Right lobe of liver (tissue), 6 donors: Measurements from ENCODE around the gene RHBDL1. TPM values are rescaled to one million over a fixed set of nuclear protein-coding genes. Genes with fewer than 3 reads are reported as not detected.

Source experiments
- ATAC-seq, 4 donors: fragments of 200-7000 bp; cut with Tn5 transposase; one replicate each; pipeline ENCODE4 v1.9.1; 2020; ENCODE audit warnings: mild to moderate bottlenecking in 4 of 4, moderate library complexity in 4 of 4
- DNase-seq, 3 donors: peaks; one replicate each; pipeline ENCODE4 v3.0.0-alpha.2; 2020
- H3K27ac ChIP-seq, 3 donors: fragments of 200-600 bp; one replicate each; pipeline ENCODE4 v1.8.0; 2022
- H3K27me3 ChIP-seq, 2 donors: fragments of 200-600 bp; one replicate each; pipeline ENCODE4 v1.8.0; 2022
- H3K36me3 ChIP-seq, 4 donors: fragments of 200-600 bp; sonication (generic) in 1 of 4; one replicate each; pipeline versions ENCODE4 v1.5.1 to v1.8.0; 2017 to 2022; ENCODE audit warnings: control low read depth in 1 of 4
- H3K4me1 ChIP-seq, 4 donors: fragments of 200-600 bp; sonication (generic) in 1 of 4; one replicate each; pipeline versions ENCODE4 v1.5.1 to v1.8.0; 2017 to 2022; ENCODE audit warnings: control low read depth in 1 of 4
- H3K4me3 ChIP-seq, 3 donors: fragments of 200-600 bp; one replicate each; pipeline ENCODE4 v1.8.0; 2022
- H3K9me3 ChIP-seq, 4 donors: fragments of 200-600 bp; sonication (generic) in 1 of 4; one replicate each; pipeline versions ENCODE4 v1.5.1 to v1.8.0; 2017 to 2022; ENCODE audit warnings: control low read depth in 1 of 4
- POLR2A ChIP-seq: fragments of 450-650 bp; IDR thresholded peaks from one replicate; pipeline ENCODE4 v1.6.1; 2017; ENCODE audit warnings: antibody characterized with exemption, mild to moderate bottlenecking
- WGBS: methylation state at CpG from one replicate; pipeline ENCODE4 v1.1.6; 2018; ENCODE audit warnings: low coverage, low lambda C conversion rate; ENCODE audit not compliant: insufficient coverage; ENCODE audit errors: missing lambda C conversion rate; 5-methylcytosine and 5-hydroxymethylcytosine counted together
- intact Hi-C, 2 donors: fragments of 100-400 bp; cut with DNase I; formaldehyde crosslinking; loops; one replicate each; pipeline versions ENCODE4 v1.11.2 to v1.14.1; 2022
- total RNA-seq, 6 experiments: library from RNA; depleted of rRNA in 2 of 6; stranded (reverse); fragments of >200 nt in 2 of 6; fragmentation: NEBNext Ultra II Directional in 3 of 6; extraction: Animal tissue kit (Norgen Biotek cat#: 25700) in 3 of 6; gene quantifications; one replicate each; pipeline versions ENCODE4 v1.1.0 to v1.2.4, GENCODE V29; 2016 to 2023
- TF ChIP-seq, protein P1 (sequence below), 4 donors: fragments of 200-600 bp in 3 of 4; fragments of 450-650 bp in 1 of 4; IDR thresholded peaks; one replicate each; pipeline versions ENCODE4 v1.5.1 to v1.8.0; 2016 to 2022; ENCODE audit warnings: antibody characterized with exemption in 4 of 4, mild to moderate bottlenecking in 2 of 4
- donor health status: DM: no; HTN: yes; CAD: no.
- donor health status: DM: no; HTN: no; CAD: no.
- donor health status: DM: no; HTN: no; CAD: no.
- donor health status: DM: no; HTN: yes; CAD: no.
- donor health status: DM: no; HTN: yes; CAD: no.

Gene RHBDL1
- total RNA-seq, 6 experiments from 2014 or later, result 0.37 to 1.1 (median 0.60) TPM

DNA sequence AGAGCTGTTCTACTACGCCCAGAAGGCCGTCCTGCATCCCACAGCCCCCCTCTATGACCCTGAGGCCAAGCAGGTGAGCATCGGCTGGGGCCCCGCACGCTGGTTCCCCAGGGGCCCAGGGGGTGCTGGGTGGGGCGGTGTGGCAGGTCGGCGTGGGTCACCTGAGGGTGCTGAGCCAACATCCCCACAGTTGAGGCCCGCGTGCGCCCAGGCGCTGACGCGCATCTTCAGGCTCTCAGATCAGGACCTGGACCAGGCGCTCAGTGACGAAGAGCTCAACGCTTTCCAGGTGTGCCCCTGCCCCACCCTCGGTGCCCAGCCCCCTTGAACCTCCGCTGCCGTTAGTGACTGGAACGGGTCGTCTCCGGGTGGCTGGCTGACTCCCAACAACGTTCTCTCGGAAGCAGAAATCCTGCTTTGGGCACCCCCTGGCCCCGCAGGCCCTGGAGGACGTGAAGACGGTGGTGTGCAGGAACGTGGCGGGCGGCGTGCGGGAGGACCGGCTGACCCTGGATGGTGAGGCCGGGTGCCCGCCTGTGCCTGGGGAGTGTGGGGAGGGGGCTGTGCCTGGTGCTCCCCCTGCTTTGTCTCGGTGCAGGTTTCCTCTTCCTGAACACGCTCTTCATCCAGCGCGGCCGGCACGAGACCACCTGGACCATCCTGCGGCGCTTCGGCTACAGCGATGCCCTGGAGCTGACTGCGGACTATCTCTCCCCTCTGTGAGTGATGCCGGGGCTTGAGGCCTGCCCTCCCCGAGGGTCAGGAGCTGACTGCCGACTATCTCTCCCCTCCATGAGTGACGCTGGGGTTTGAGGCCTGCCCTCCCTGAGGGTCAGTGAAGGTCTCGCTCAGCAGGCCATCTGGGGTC, 4.8 kb upstream of the RHBDL1 start:
- no peak for DNase-seq
- no peak for ATAC-seq
- WGBS, result 86% methylated on average over 15 of the region's 52 CpGs
- intact Hi-C loops, result no loop called here
- Histone ChIP-seq H3K27ac (no peak overlapping the region), H3K27me3 (no peaks in the 10 kb centered on the region), H3K4me3 (no peak overlapping the region), H3K9me3 (no peaks in the 10 kb centered on the region), H3K4me1 (peaks cover 0 to 15% (median 3%) of the 10 kb centered on the region in 4 donors), H3K36me3 (peaks cover 0 to 43% (median 15%) of the 10 kb centered on the region in 4 donors)
- no peak for TF ChIP-seq POLR2A
- TF ChIP-seq, protein P1, sequence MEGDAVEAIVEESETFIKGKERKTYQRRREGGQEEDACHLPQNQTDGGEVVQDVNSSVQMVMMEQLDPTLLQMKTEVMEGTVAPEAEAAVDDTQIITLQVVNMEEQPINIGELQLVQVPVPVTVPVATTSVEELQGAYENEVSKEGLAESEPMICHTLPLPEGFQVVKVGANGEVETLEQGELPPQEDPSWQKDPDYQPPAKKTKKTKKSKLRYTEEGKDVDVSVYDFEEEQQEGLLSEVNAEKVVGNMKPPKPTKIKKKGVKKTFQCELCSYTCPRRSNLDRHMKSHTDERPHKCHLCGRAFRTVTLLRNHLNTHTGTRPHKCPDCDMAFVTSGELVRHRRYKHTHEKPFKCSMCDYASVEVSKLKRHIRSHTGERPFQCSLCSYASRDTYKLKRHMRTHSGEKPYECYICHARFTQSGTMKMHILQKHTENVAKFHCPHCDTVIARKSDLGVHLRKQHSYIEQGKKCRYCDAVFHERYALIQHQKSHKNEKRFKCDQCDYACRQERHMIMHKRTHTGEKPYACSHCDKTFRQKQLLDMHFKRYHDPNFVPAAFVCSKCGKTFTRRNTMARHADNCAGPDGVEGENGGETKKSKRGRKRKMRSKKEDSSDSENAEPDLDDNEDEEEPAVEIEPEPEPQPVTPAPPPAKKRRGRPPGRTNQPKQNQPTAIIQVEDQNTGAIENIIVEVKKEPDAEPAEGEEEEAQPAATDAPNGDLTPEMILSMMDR (IDR thresholded peaks at IDR 0.05), result no peak

DNA sequence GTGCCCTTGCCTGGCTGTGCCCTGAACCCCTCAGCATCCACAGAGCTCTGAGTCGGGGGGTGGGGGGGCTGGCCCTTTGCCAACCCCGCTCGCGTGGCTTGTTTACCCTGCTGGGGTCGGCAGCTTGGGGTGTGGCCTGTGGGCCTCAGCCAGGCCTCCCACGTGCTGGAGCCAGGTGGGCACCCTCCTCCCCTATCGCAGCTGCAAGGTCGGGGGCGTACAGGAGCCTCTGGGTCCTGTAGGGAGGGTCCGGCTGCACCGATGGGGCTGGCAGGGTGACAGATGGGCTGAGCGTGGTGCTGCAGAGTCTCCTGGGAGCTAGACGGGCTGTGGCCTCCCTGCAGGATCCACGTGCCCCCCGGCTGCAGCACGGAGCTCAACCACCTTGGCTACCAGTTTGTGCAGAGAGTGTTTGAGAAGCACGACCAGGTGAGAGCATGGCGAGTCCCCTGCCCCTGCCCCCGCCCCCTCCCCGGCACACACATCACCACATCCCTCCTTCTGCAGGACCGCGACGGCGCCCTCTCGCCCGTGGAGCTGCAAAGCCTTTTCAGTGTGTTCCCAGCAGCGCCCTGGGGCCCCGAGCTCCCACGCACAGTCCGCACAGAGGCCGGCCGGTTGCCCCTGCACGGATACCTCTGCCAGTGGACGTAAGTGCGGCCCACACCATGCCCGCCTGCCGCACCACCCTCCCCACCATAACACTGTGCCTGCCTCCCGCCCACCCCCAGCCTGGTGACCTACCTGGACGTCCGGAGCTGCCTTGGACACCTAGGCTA, 3.9 kb upstream of the RHBDL1 start:
- H3K27ac ChIP-seq, result no peak overlapping the region
- TF ChIP-seq, protein P1 (IDR thresholded peaks at IDR 0.05), result no peak
- TF ChIP-seq POLR2A, result no peak
- H3K36me3 ChIP-seq, result peaks cover 0 to 43% (median 15%) of the 10 kb centered on the region in 4 donors
- DNase-seq (no peak), ATAC-seq (no peak)
- intact Hi-C loops, result no loop called here
- peaks cover 0 to 15% (median 3%) of the 10 kb centered on the region in 4 donors for H3K4me1 ChIP-seq
- no peaks in the 10 kb centered on the region for H3K27me3 ChIP-seq
- WGBS, result 55% methylated on average over 8 of the region's 40 CpGs
- H3K4me3 ChIP-seq, result no peak overlapping the region
- H3K9me3 ChIP-seq, result no peaks in the 10 kb centered on the region

DNA sequence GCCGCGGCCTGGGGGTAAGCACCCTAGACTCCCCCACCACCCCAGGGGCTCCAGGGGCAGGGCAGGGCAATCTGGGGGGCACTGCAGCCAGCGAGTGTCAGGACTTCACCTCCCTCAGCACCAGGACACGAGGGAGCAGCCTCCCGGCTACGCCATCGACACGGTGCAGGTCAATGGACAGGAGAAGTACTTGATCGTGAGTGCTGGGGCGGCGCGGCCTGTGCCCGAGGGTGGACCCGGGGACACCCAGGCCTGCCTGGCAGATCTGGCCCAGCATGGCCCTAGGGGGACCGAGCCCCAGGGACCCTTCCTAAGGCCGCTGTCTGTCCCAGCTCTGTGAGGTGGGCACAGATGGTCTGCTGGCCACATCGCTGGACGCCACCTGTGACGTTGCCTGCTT, 3.1 kb upstream of the RHBDL1 start:
- TF ChIP-seq, protein P1 (IDR thresholded peaks at IDR 0.05), result no peak
- no peak for TF ChIP-seq POLR2A
- no peak overlapping the region for H3K4me3 ChIP-seq
- DNase-seq (no peak), ATAC-seq (no peak)
- H3K4me1 ChIP-seq, result peaks cover 0 to 14% (median 2%) of the 10 kb centered on the region in 4 donors
- H3K9me3 ChIP-seq, result no peaks in the 10 kb centered on the region
- no peak overlapping the region for H3K27ac ChIP-seq
- no peaks in the 10 kb centered on the region for H3K27me3 ChIP-seq
- intact Hi-C loops, result no loop called here
- H3K36me3 ChIP-seq, result peaks cover 0 to 43% (median 15%) of the 10 kb centered on the region in 4 donors
- WGBS, result no CpG with 5 or more reads among the region's 19 CpGs

DNA sequence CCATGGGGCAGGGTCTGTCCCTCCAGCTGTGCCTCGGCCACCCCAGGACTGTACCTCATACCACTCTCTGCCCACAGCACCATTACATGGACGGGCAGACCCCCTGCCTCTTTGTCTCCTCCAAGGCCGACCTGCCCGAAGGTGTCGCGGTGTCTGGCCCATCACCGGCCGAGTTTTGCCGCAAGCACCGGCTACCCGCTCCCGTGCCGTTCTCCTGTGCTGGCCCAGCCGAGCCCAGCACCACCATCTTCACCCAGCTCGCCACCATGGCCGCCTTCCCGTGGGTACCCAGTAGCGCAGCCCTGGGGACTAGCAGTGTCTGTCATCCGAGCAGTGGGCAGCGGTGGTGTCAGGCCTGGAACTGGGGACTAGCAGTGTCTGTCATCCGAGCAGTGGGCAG, 2.6 kb upstream of the RHBDL1 start:
- Histone ChIP-seq H3K36me3 (peaks cover 0 to 43% (median 15%) of the 10 kb centered on the region in 4 donors), H3K27ac (no peak overlapping the region), H3K4me3 (no peak overlapping the region), H3K27me3 (no peaks in the 10 kb centered on the region), H3K4me1 (peaks cover 0 to 10% (median 0%) of the 10 kb centered on the region in 4 donors), H3K9me3 (no peaks in the 10 kb centered on the region)
- WGBS, result no CpG with 5 or more reads among the region's 21 CpGs
- no peak for TF ChIP-seq POLR2A
- TF ChIP-seq, protein P1 (IDR thresholded peaks at IDR 0.05), result no peak
- intact Hi-C loops, result no loop called here
- ATAC-seq, result no peak
- DNase-seq, result no peak
